Stimulated activated naive CD4-positive, alpha-beta T cell (primary cell): ENCODE data around the gene USP6NL.

Experiments used
- DNase-seq, 6 experiments: peaks; one replicate each; lab custom pipeline; 2025; lab: John Stamatoyannopoulos, UW

Gene USP6NL

DNA sequence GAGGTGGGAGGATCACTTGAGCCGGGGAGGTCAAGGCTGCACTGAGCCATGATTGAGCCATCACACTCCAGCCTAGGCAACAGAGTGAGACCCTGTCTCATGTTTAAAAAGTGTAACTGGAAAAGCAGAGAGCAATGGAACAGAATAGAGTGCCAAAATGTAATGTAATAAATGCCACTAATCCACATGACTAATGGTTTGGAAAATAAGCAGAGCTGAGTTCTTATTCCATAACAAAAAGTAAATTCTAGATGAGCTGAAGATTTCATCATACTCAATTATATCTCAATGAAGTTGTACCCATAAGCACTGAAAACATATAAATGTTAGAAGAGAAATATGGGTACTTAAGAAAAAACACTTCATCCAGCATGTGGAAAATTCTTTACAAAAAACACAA is 132.6 kb downstream of the USP6NL start:
- no peak for DNase-seq

DNA sequence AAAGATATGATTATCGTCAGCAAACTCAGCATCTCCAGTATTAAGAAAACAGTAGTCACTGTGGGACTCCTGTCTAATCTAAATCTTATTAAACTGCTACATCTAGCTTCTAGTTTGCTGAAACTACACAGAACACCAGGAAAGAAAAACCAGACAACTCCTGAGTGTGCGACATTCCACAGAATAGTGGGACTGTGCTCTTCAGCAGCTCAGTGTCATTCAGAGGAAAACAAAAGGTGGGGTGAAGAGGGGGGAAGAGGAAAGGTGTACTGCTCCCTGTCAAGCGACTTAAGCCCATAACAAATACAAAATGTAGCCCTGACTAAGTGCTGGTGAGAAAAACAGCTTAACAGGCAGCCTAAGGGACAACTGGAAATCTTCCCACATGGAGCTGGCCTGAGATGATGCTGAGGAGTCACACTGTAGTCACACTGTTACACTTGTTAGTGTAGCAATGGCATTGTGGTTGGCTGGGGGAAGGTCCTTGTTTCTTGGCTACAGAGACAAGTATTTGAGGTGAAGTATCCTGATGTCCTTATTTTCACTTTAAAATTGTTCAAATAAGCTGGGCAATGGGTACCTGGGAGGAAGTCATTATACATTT is 135.5 kb downstream of the USP6NL start:
- no peak for DNase-seq

- DNase-seq: no peak
Observed at GRCh38 chr10:11473128-11473760, 138.2 kb downstream of the USP6NL start.

DNA sequence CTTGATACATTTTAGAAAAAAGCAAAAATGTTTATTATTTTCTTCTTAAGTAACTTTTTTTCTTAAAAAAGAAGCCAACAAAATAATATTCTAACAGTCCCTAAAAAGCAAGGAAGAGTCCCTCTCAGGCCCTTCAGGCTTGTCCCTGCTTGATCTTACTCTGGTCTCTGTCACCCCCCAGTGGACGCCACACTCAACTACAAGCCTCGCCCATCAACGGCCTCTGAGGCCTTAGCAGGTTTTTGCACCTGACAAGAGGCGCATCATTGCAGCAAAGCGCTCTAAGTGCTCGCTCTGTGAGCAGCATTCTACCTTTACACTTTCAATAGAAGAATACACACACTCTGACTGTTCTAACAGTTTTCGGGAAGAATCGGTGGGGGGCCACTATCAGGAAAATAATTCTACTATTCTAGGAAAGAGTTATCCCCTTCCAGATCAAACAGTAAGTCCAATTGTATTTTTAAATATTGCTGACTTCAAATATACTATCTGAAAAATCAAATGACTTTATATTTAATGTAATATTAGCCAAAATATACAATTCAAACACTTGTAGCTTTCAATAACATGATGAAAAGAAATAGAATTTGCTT is 139.2 kb downstream of the USP6NL start:
- DNase-seq: peak; percentile 40 to 67 (median 52)

GRCh38 chr10:11469575-11470391 is 141.7 kb downstream of the USP6NL start:
- no peak for DNase-seq

GRCh38 chr10:11468126-11468742 is 143.2 kb downstream of the USP6NL start:
- DNase-seq: no peak

DNA sequence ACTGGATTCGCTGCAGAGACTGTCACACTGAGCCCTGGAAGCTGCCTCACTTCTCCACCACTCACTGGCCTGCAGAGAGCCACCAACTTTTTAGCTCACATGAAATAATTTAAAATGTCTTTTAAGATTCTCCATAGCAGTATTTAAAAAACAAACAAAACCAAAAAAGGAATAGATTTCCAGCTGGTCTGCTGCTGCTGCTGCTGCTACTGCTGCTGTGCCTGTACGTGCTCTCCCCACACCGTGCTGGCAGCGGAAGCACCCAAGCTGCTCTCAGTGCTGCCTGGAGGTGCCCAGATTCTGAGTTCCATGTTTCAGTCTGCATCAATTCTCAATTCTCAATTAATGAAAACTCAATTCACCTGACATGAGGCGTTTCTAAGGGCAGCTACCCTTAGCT is 146.0 kb downstream of the USP6NL start:
- DNase-seq: no peak

DNA sequence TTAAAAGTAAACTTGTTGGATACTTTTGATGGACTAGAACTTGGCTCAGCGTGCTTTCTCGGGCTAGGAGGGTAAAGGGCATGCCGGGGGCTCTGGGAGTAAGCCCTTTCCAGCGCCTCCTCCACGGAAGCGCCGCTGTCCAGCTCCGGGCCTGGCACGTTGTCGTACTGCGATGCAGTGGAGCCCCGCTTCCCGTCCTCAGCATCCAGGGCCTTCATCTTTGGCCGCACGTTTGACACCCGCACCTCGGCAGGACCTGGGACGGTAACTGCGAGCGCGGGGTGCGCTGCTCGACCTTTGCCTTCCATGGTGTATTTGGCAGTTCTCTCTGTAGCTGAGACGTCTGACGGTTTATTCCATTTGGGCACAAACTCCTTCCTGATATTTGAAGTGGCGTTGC is 148.3 kb downstream of the USP6NL start:
- DNase-seq: no peak

DNA sequence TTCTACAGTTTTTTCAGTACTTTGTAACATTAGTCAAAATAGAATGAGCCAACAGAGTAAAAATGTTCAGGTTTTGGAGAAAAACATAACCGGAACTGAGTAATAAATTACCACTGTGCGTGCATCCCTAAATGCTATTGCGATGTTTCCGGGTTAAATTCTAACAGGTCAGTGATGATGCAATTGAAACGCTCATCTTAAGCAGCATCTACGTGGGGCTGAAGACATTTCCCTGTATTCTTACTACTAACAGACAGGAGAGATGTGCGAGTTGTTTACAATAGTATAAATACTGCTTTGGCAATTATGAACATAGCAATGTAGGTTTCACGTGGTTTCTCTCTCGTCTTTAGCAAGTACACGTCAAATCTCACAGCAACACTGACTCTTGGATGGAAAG is 149.4 kb downstream of the USP6NL start:
- no peak for DNase-seq

DNA sequence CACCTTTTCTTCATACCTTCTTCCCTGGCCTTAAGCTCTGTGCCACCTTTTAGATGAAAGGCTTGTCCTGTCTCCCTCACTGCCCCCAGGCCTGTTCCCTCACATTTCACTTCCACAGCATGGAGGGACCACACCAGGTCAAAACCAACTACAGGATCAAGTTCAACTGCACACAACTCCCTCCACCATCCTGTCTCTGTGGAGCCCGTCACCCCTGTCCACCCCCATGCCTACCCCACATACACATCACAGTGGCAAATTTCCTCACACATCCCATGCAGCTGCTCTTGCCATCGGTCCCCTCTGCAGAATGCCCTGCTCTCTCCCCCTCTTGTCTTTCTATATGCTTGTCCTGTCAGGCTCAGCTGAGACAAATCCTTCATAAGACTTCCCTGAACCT is 154.1 kb downstream of the USP6NL start:
- no peak for DNase-seq

- DNase-seq: no peak
Observed at GRCh38 chr10:11454958-11455566, 156.4 kb downstream of the USP6NL start.

GRCh38 chr10:11454160-11454559 is 157.3 kb downstream of the USP6NL start:
- no peak for DNase-seq

- no peak for DNase-seq
Observed at GRCh38 chr10:11451640-11452260, 159.7 kb downstream of the USP6NL start.

- no peak for DNase-seq
Observed at GRCh38 chr10:11450427-11450826, 161.0 kb downstream of the USP6NL start.

- no peak for DNase-seq
Observed at GRCh38 chr10:11449761-11450160, 161.7 kb downstream of the USP6NL start.

GRCh38 chr10:11448545-11449244 is 162.8 kb downstream of the USP6NL start:
- no peak for DNase-seq

DNA sequence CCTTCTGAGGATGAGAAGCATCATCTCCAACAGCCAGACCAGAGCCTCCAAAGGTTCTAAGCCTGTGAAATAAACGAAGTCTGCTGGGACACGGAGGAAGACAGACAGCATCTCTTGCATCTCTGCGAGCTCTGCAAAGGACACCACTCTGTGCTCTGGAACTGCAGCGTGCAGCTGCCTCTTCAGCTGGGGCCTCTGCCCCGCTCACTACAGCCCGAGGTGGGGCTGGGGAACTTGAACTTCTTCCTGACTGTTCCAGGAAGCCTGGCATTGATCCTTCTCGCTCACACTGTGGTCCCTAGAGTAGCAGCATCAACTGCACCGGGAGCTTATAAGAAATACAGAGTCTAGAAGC is 163.3 kb downstream of the USP6NL start:
- no peak for DNase-seq

DNA sequence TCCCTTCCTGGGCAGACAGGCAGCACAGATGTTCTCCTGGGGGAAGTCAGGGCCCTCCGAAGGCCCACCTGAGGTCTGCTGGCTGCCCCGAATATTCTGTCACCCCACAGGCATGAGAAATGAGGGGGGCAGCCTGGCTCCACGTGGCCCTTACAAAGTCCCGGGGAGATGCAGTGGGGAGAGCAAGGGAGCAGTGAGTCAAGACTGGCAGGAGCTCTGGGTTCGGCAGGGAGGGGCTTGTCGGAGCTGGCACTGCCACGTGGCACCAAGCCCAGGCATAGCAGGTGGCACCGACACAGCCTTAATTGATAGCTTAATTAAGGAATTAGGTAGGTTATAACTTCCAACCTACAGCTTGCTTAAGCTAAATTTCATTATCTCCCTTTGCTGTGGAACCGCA is 163.9 kb downstream of the USP6NL start:
- DNase-seq: no peak

GRCh38 chr10:11446864-11447263 is 164.6 kb downstream of the USP6NL start:
- no peak for DNase-seq

- no peak for DNase-seq
Observed at GRCh38 chr10:11446133-11446532, 165.3 kb downstream of the USP6NL start.
